Hematopoietic multipotent progenitor cell (in vitro differentiated cells): Measurements from ENCODE around the gene ABI2. TPM values are rescaled to one million over a fixed set of nuclear protein-coding genes. Genes with fewer than 3 reads are reported as not detected.
"Not testable (repeated sequence)": the region's sequence is repeated elsewhere in the genome, so short reads cannot be mapped to it uniquely, and the experiment has no call there.

Source experiments
- DNase-seq, 3 donors: peaks; one replicate each; pipeline ENCODE4 v3.0.0-alpha.2; 2011 to 2015; ENCODE audit warnings: low read depth in 2 of 3, low spot score in 2 of 3
- total RNA-seq: library from RNA; depleted of rRNA; stranded (reverse); fragments of >200 nt; gene quantifications from one replicate; pipeline ENCODE4 v1.2.3, GENCODE V29; 2012

The ABI2 gene
- total RNA-seq, 1 donor = 43.4 TPM

- DNase-seq = no peak
Observed at GRCh38 chr2:203352604-203353255, 24.5 kb downstream of the ABI2 start.

GRCh38 chr2:203354966-203355365 lies 26.8 kb downstream of the ABI2 start:
- no peak for DNase-seq

GRCh38 chr2:203359450-203359849 lies 31.3 kb downstream of the ABI2 start:
- DNase-seq = no peak

GRCh38 chr2:203360833-203361430 lies 32.7 kb downstream of the ABI2 start:
- DNase-seq = no peak

GRCh38 chr2:203361495-203361894 lies 33.3 kb downstream of the ABI2 start:
- DNase-seq = peak in 1 of 3 donors; percentile 9

- no peak for DNase-seq
Observed at GRCh38 chr2:203361922-203362321, 33.7 kb downstream of the ABI2 start.

GRCh38 chr2:203366639-203367466 lies 38.7 kb downstream of the ABI2 start:
- DNase-seq = no peak

GRCh38 chr2:203372706-203373105 lies 44.5 kb downstream of the ABI2 start:
- not testable (repeated sequence) for DNase-seq

GRCh38 chr2:203376173-203376572 lies 48.0 kb downstream of the ABI2 start:
- no peak for DNase-seq

GRCh38 chr2:203379156-203379555 lies 51.0 kb downstream of the ABI2 start:
- DNase-seq = no peak

GRCh38 chr2:203383038-203383437 lies 54.8 kb downstream of the ABI2 start:
- DNase-seq = no peak

- DNase-seq = not testable (repeated sequence)
Observed at GRCh38 chr2:203388153-203388552, 60.0 kb downstream of the ABI2 start.

- peak in 2 of 3 donors; percentile 10 to 32 for DNase-seq
Observed at GRCh38 chr2:203394519-203395227, 66.5 kb downstream of the ABI2 start.

GRCh38 chr2:203395858-203396257 lies 67.7 kb downstream of the ABI2 start:
- no peak for DNase-seq

GRCh38 chr2:203396667-203397066 lies 68.5 kb downstream of the ABI2 start:
- DNase-seq = peak in 2 of 3 donors; percentile 6 to 17

- DNase-seq = no peak
Observed at GRCh38 chr2:203399031-203399430, 70.8 kb downstream of the ABI2 start.

GRCh38 chr2:203400805-203401585 lies 72.8 kb downstream of the ABI2 start:
- no peak for DNase-seq

GRCh38 chr2:203404996-203405395 lies 76.8 kb downstream of the ABI2 start:
- DNase-seq = no peak

- no peak for DNase-seq
Observed at GRCh38 chr2:203407496-203407895, 79.3 kb downstream of the ABI2 start.
